Ovary (tissue), 9 donors: ENCODE results near the gene OSBPL1A. TPM values are rescaled to one million over a fixed set of nuclear protein-coding genes. Genes with fewer than 3 reads are reported as not detected.

ENCODE experiments used
- DNase-seq, 5 donors: peaks; one replicate each; pipeline ENCODE4 v3.0.0-alpha.2; 2019 to 2020
- H3K27ac ChIP-seq, 2 donors: fragments of 200-600 bp; one replicate each; pipeline versions ENCODE4 v1.5.1 to v1.8.0; 2019 to 2022
- H3K27me3 ChIP-seq: fragments of 200-600 bp; one replicate; pipeline ENCODE4 v1.8.0; 2022
- H3K36me3 ChIP-seq: fragments of 200-600 bp; sonication (generic); one replicate; pipeline ENCODE4 v1.5.1; 2019
- H3K4me1 ChIP-seq: one replicate; pipeline ENCODE4 v1.8.1; 2013; ENCODE audit warnings: mild to moderate bottlenecking, moderate library complexity; ENCODE audit not compliant: insufficient read depth
- H3K4me3 ChIP-seq: fragments of 200-600 bp; sonication (generic); one replicate; pipeline ENCODE4 v1.5.1; 2017
- H3K9me3 ChIP-seq, 2 donors: fragments of 200-600 bp in 1 of 2; sonication (generic) in 1 of 2; one replicate each; pipeline versions ENCODE4 v1.5.1 to v1.8.1; 2013 to 2019; ENCODE audit warnings: mild to moderate bottlenecking in 1 of 2, moderate library complexity in 1 of 2
- EP300 ChIP-seq: sonication (generic); formaldehyde crosslinking; IDR thresholded peaks from one replicate; pipeline ENCODE4 v1.6.1; 2017; ENCODE audit warnings: antibody characterized with exemption
- POLR2A ChIP-seq: fragments of 450-650 bp; IDR thresholded peaks from one replicate; pipeline ENCODE4 v1.6.1; 2017; ENCODE audit warnings: antibody characterized with exemption, mild to moderate bottlenecking, moderate library complexity
- WGBS, 3 donors: extraction: QIAGEN DNeasy Blood & Tissue Kit in 1 of 3; methylation state at CpG; one replicate each; pipeline versions ENCODE4 v1.1.5 to v1.1.7; 2013 to 2017; 5-methylcytosine and 5-hydroxymethylcytosine counted together
- intact Hi-C, 4 donors: fragments of 100-400 bp; cut with DNase I; formaldehyde crosslinking; loops; one replicate each; pipeline versions ENCODE4 v1.11.0 to v1.15.1; 2022 to 2023
- polyA plus RNA-seq, 2 donors: library from polyadenylated mRNA; stranded (reverse); fragments of 200-250 nt in 1 of 2; fragments of 350-450 nt in 1 of 2; fragmentation: Illumina TruSeq in 1 of 2; extraction: RNeasy Lipid Tissue Mini Kit (QIAGEN cat#74804) in 1 of 2; gene quantifications; one replicate each; pipeline ENCODE4 v1.2.3, GENCODE V29; 2013 to 2014
- total RNA-seq, 7 donors: library from RNA; depleted of rRNA in 2 of 7; stranded (reverse); fragments of >200 nt in 2 of 7; fragmentation: NEBNext Ultra II Directional in 3 of 7; extraction: Animal tissue kit (Norgen Biotek cat#: 25700) in 3 of 7; gene quantifications; one replicate each; pipeline versions ENCODE4 v1.1.0 to v1.2.4, GENCODE V29; 2016 to 2023
- TF ChIP-seq, protein P1 (sequence below), 3 donors: fragments of 450-650 bp in 2 of 3; fragments of 200-600 bp in 1 of 3; IDR thresholded peaks; one replicate each; pipeline versions ENCODE4 v1.5.1 to v1.8.0; 2016 to 2022; ENCODE audit warnings: antibody characterized with exemption in 3 of 3, mild to moderate bottlenecking in 1 of 3
- donor health status: DM: no; HTN: no; CAD: no; lungs with moderate emphysema.
- donor health status: DM: no; HTN: no; CAD: no.
- donor health status: Bipolar disorder and iron deficiency.
- donor health status: DM: yes; HTN: yes; CAD: no.
- donor health status: DM: no; HTN: no; CAD: no.
- donor health status: DM: yes; HTN: yes; CAD: no.

The OSBPL1A gene
- total and polyA plus RNA-seq, 9 donors = 28.1 to 68.9 (median 40.2) TPM

DNA sequence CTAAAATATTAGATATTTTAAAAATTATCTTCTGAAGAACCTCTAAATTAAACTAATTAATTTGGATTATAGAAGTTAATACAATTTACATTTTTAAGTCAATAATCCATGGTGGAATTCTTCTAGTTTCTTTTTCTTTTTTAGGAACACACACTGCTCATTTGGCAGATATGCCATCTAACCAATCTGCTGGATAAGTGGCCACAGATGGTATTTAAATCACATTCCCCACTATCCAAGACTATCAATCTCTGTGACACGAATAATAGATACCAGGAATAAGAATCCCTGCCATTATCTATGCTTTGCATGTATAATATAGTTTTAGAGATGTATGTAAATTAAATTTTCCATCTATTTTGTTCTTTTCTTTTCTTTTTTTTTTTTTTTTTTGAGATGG is 200.2 kb downstream of the OSBPL1A start:
- Histone ChIP-seq H3K27ac (no peak overlapping the region), H3K4me1 (no peaks in the 10 kb centered on the region), H3K4me3 (no peak overlapping the region), H3K9me3 (no peaks in the 10 kb centered on the region), H3K36me3 (no peaks in the 10 kb centered on the region), H3K27me3 (no peaks in the 10 kb centered on the region)
- DNase-seq = no peak
- no peak for TF ChIP-seq POLR2A
- TF ChIP-seq, protein P1, sequence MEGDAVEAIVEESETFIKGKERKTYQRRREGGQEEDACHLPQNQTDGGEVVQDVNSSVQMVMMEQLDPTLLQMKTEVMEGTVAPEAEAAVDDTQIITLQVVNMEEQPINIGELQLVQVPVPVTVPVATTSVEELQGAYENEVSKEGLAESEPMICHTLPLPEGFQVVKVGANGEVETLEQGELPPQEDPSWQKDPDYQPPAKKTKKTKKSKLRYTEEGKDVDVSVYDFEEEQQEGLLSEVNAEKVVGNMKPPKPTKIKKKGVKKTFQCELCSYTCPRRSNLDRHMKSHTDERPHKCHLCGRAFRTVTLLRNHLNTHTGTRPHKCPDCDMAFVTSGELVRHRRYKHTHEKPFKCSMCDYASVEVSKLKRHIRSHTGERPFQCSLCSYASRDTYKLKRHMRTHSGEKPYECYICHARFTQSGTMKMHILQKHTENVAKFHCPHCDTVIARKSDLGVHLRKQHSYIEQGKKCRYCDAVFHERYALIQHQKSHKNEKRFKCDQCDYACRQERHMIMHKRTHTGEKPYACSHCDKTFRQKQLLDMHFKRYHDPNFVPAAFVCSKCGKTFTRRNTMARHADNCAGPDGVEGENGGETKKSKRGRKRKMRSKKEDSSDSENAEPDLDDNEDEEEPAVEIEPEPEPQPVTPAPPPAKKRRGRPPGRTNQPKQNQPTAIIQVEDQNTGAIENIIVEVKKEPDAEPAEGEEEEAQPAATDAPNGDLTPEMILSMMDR (IDR thresholded peaks at IDR 0.05) = no peak
- 92 to 95% (median 93%) methylated on average over 1 of the region's 1 CpG for WGBS, 3 donors
- intact Hi-C loops = no loop called here

DNA sequence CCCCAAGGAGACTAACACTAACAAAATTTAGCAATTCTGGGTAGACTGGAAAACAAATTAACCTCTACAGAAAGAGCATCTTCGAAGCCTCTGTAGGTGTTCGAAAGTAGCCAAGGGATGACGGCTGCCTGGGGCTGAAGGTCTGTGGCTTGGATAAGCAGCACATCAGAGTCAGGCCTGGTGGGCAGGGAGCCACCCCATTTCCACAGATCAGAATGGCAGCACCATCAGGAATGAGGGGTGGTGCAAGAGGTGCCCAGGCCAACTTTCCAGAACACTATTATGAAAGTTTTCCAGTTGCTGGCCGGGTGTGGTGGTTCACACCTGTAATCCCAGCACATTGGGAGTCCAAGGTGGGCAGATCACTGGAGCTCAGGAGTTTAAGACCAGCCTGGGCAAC is 200.9 kb downstream of the OSBPL1A start:
- no peaks in the 10 kb centered on the region for H3K9me3 ChIP-seq
- 92 to 96% (median 93%) methylated on average over 4 of the region's 4 CpGs for WGBS, 3 donors
- H3K27me3 ChIP-seq = no peaks in the 10 kb centered on the region
- TF ChIP-seq, protein P1 (IDR thresholded peaks at IDR 0.05) = no peak
- TF ChIP-seq EP300 (no peak), POLR2A (no peak)
- H3K36me3 ChIP-seq = no peaks in the 10 kb centered on the region
- H3K4me3 ChIP-seq = no peak overlapping the region
- intact Hi-C loops = no loop called here
- no peak for DNase-seq
- no peaks in the 10 kb centered on the region for H3K4me1 ChIP-seq
- no peak overlapping the region for H3K27ac ChIP-seq

DNA sequence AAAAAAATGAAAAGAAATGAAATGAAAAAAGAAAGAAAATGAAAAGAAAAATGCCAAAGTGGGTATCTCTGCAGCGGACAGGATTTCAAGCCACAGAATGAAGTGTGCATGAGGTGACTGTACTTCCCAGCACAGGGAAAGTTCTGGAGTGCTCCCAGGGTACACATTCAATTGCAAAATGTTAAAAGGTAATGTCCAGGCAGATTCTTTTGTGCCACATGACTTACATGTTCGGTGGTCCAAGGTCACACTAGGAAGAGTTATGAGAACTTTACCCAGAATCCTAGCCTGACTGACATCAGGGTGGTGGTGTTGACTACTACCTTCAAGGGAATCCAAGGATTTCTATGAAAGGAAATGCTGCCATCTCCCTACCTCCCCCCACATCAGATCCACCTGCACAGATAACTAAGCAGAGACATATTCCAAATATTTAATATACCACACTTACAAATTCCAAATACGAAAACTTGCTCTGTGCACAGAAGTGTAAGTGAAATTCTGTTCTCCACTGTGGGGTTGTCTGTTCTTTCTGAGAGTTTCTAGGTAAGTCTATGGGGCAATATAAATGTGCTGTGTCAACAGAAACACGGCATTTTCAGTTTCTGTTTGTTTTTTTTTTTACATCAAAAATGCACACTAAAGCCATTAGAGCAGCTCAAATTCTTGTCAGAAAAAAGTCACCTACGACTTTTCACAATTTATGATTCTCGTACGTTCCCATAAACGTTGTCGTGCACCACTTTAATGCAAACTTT is 202.1 kb downstream of the OSBPL1A start:
- intact Hi-C loops = no loop called here
- TF ChIP-seq, protein P1 (IDR thresholded peaks at IDR 0.05) = no peak
- no peak for TF ChIP-seq POLR2A
- TF ChIP-seq EP300 = no peak

DNA sequence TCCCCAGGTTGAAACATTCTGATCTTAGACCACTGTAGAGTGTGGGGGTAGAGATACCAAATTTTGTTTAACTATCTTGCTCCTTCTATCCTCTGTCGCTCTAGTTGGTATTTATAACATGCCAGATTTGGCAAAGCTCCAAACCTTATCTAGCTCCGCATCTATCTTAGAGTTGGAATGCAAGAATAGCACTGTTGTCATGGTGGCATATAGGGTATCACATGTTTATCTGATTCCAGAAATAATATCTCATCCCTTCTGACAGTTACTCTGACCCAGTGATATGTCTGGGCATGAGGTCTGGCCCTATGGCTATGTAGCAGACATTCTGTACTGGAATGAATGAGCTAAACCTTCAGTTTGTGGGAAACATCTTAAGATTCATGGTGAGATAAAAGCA is 207.0 kb downstream of the OSBPL1A start:
- DNase-seq = no peak
- 72 to 74% (median 72%) methylated on average over 2 of the region's 2 CpGs for WGBS, 3 donors
- no peaks in the 10 kb centered on the region for H3K27me3 ChIP-seq

More for the DNA sequence above, 202.1 kb downstream of the OSBPL1A start:
- Histone ChIP-seq H3K36me3 (no peaks in the 10 kb centered on the region), H3K27me3 (no peaks in the 10 kb centered on the region), H3K4me3 (no peak overlapping the region), H3K4me1 (no peaks in the 10 kb centered on the region), H3K27ac (no peak overlapping the region), H3K9me3 (no peaks in the 10 kb centered on the region)
- DNase-seq = no peak
- 87 to 89% (median 87%) methylated on average over 9 of the region's 9 CpGs for WGBS, 3 donors

More for the DNA sequence above, 207.0 kb downstream of the OSBPL1A start:
- Histone ChIP-seq H3K9me3 (no peaks in the 10 kb centered on the region), H3K36me3 (no peaks in the 10 kb centered on the region), H3K4me3 (no peak overlapping the region), H3K27ac (no peak overlapping the region), H3K4me1 (peaks cover 2% of the 10 kb centered on the region)
- intact Hi-C loops = no loop called here
- TF ChIP-seq POLR2A (no peak), EP300 (no peak)
- TF ChIP-seq, protein P1 (IDR thresholded peaks at IDR 0.05) = no peak
